Activated T-helper 1 cell treated with Interleukin-2 at 50 U/mL for 16 hours (primary cell): Measurements from ENCODE around the gene GRIN3B.
A peak's percentile ranks its signal among the peaks of the same experiment; 100 is the strongest.
"Not testable (repeated sequence)": the region's sequence is repeated elsewhere in the genome, so short reads cannot be mapped to it uniquely, and the experiment has no call there.

Source experiments
- DNase-seq: peaks from one replicate; pipeline ENCODE4 v3.0.0-alpha.2; 2020; ENCODE audit warnings: low read depth

GRIN3B gene

GRCh38 chr19:1019616-1019961 is 19.4 kb downstream of the GRIN3B start:
- DNase-seq = no peak

- no peak for DNase-seq
These were observed 20.0 kb downstream of the GRIN3B start for GRCh38 chr19:1019980-1020867.

GRCh38 chr19:1020868-1021425 is 20.7 kb downstream of the GRIN3B start, which contains the start of gene TMEM259:
TMEM259 (minus strand) TSS chr19:1021123; CDS start chr19:1020996, 127 bp downstream.
- peak; percentile 98 for DNase-seq

- not testable (repeated sequence) for DNase-seq
These were observed 23.6 kb downstream of the GRIN3B start for GRCh38 chr19:1023883-1024188.

- not testable (repeated sequence) for DNase-seq
These were observed 24.9 kb downstream of the GRIN3B start for GRCh38 chr19:1025080-1025479.

GRCh38 chr19:1025960-1026782 is 26.0 kb downstream of the GRIN3B start, which contains the start of gene CNN2:
CNN2 (plus strand) TSS chr19:1026608; CDS start chr19:1026662, 54 bp downstream.
- peak; percentile 50 for DNase-seq

- no peak for DNase-seq
These were observed 26.8 kb downstream of the GRIN3B start for GRCh38 chr19:1026783-1027649.

- no peak for DNase-seq
These were observed 27.4 kb downstream of the GRIN3B start for GRCh38 chr19:1027650-1028061.

- DNase-seq = peak; percentile 64
These were observed 28.1 kb downstream of the GRIN3B start for GRCh38 chr19:1028062-1028926.

GRCh38 chr19:1032264-1032867 is 32.1 kb downstream of the GRIN3B start:
- DNase-seq = no peak

GRCh38 chr19:1035998-1036621 is 35.9 kb downstream of the GRIN3B start:
- DNase-seq = no peak

- DNase-seq = no peak
These were observed 37.4 kb downstream of the GRIN3B start for GRCh38 chr19:1037621-1038064.

GRCh38 chr19:1038978-1039645 is 38.9 kb downstream of the GRIN3B start:
- DNase-seq = no peak

- peak; percentile 99 for DNase-seq
These were observed 39.6 kb downstream of the GRIN3B start, which contains the start of gene ABCA7 for GRCh38 chr19:1039646-1040475. ABCA7 (plus strand) TSS chr19:1040107; CDS start chr19:1041362, 1,255 bp downstream.

- DNase-seq = peak; percentile 84
These were observed 40.5 kb downstream of the GRIN3B start for GRCh38 chr19:1040476-1041271.

GRCh38 chr19:1041272-1041834 is 41.1 kb downstream of the GRIN3B start:
- DNase-seq = no peak
